ENCODE data around the gene GRID1.

- TF ChIP-seq CTCF (IDR thresholded peaks at IDR 0.05), result no peak
- TF ChIP-seq POLR2A (IDR thresholded peaks at IDR 0.05), result no peak
- no peak for TF ChIP-seq POLR2AphosphoS5 (IDR thresholded peaks at IDR 0.05)
These were observed 715.1 kb downstream of the GRID1 start for GRCh38 chr10:85651497-85651882.
